Peyer's patch (tissue), 4 donors: ENCODE data around the gene GNB1L.

Experiments
- CTCF ChIP-seq, 6 experiments: fragments of 450-650 bp in 4 of 6; fragments of 200-600 bp in 2 of 6; sonication (generic) in 1 of 6; IDR thresholded peaks; one replicate each; pipeline ENCODE4 v1.5.1; 2017 to 2019; ENCODE audit warnings: antibody characterized with exemption in 6 of 6, mild to moderate bottlenecking in 3 of 6, moderate library complexity in 1 of 6
- POLR2A ChIP-seq, 2 donors: fragments of 450-650 bp; IDR thresholded peaks; one replicate each; pipeline ENCODE4 v1.5.1; 2017; ENCODE audit warnings: antibody characterized with exemption in 2 of 2, mild to moderate bottlenecking in 2 of 2, moderate library complexity in 2 of 2

DNA sequence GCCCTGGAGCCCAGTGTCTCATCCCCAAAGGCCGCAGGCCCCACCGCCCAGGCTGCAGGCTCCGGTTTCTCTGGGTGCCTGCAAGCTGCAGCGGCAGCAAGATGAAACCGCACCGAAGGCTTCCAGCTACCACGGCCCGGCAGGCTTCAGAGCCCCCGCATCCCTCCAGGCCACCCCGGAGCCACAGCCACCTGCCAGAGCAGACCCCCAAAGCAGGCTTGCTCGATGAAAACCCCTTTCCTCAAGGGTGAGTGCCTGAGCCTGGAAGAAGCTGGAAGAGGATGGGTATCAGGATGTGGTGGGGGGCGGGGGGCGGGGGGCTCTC is 24.5 kb upstream of the GNB1L start:
- TF ChIP-seq POLR2A (IDR thresholded peaks at IDR 0.05), result no peak
- no peak for TF ChIP-seq CTCF (IDR thresholded peaks at IDR 0.05)
